ENCODE measurements around the gene ALAS2. TPM values are rescaled to one million over a fixed set of nuclear protein-coding genes. Genes with fewer than 3 reads are reported as not detected.
A peak's percentile ranks its signal among the peaks of the same experiment; 100 is the strongest.
"Not testable (repeated sequence)": the region's sequence is repeated elsewhere in the genome, so short reads cannot be mapped to it uniquely, and the experiment has no call there.

Gene ALAS2, protein sequence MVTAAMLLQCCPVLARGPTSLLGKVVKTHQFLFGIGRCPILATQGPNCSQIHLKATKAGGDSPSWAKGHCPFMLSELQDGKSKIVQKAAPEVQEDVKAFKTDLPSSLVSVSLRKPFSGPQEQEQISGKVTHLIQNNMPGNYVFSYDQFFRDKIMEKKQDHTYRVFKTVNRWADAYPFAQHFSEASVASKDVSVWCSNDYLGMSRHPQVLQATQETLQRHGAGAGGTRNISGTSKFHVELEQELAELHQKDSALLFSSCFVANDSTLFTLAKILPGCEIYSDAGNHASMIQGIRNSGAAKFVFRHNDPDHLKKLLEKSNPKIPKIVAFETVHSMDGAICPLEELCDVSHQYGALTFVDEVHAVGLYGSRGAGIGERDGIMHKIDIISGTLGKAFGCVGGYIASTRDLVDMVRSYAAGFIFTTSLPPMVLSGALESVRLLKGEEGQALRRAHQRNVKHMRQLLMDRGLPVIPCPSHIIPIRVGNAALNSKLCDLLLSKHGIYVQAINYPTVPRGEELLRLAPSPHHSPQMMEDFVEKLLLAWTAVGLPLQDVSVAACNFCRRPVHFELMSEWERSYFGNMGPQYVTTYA
- total RNA-seq = 10 to 100 TPM in 2 of 4 donors, 1 to 10 TPM in 1, not detected in 1; 2.1 to 23.0 (median 15.6) TPM

DNA sequence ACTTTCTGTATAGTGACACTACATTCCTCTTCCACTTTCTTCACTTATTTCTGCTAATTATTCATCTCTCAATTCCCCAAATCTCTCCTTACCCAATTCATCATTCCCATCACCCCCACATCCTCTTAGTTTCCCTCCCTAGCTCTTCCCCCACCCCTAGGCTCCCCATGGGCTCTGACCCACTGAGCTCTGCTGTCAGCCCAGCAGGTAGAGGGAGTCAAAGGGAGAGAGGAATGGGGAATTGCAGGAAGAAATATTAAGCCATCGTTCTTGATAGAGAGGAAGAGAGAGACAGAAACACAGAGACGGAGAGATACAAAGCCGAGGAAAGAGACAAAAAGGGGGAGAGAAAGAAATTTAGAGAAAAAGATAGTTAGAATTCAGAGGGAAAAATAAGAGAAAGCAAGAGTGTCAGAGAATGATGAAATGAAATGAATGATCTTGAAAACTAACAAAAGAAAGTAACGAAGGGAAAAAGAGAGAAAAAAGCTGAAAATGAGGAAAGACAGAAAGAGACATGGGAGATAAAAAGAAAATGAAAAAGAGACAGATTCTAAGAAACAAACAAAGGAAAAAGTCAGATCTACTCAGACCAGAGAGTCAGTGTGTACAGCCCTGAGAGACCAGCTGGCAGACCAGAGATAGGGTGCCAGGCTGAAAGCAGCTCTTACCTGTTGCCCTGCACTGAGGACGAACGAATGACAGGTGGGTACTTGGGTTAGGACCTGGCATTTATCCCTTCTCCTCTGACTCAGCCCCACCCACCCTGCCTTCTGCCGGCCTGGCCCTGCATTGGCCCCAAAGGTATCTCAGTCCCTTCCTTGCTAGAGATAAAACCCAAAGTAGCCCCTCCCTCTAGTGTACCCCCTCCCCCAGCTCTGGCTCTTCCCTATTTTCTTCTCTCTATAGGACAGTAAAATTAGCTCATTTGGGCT, at the start of gene ALAS2:
Gene ALAS2, minus strand, starts transcription at position 707 of the 935 bp plus-strand sequence. CDS start 4,977 bp downstream, outside the sequence.
- no peak within 1 kb of the TSS for H3K27ac ChIP-seq
- TF ChIP-seq POLR2A (IDR thresholded peaks at IDR 0.05) = no peak
- TF ChIP-seq, protein P1, sequence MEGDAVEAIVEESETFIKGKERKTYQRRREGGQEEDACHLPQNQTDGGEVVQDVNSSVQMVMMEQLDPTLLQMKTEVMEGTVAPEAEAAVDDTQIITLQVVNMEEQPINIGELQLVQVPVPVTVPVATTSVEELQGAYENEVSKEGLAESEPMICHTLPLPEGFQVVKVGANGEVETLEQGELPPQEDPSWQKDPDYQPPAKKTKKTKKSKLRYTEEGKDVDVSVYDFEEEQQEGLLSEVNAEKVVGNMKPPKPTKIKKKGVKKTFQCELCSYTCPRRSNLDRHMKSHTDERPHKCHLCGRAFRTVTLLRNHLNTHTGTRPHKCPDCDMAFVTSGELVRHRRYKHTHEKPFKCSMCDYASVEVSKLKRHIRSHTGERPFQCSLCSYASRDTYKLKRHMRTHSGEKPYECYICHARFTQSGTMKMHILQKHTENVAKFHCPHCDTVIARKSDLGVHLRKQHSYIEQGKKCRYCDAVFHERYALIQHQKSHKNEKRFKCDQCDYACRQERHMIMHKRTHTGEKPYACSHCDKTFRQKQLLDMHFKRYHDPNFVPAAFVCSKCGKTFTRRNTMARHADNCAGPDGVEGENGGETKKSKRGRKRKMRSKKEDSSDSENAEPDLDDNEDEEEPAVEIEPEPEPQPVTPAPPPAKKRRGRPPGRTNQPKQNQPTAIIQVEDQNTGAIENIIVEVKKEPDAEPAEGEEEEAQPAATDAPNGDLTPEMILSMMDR (IDR thresholded peaks at IDR 0.05) = no peak
- H3K4me1 ChIP-seq = no peaks in the 10 kb centered on the region
- H3K9me3 ChIP-seq = no peaks in the 10 kb centered on the region
- intact Hi-C loops (cut with DNase I; ENCODE audit: low total_unique reads) = no loop called here
- no peak within 1 kb of the TSS for H3K4me3 ChIP-seq
- no peaks in the 10 kb centered on the region for H3K36me3 ChIP-seq
- DNase-seq = no peak
- no peaks in the 10 kb centered on the region for H3K27me3 ChIP-seq

DNA sequence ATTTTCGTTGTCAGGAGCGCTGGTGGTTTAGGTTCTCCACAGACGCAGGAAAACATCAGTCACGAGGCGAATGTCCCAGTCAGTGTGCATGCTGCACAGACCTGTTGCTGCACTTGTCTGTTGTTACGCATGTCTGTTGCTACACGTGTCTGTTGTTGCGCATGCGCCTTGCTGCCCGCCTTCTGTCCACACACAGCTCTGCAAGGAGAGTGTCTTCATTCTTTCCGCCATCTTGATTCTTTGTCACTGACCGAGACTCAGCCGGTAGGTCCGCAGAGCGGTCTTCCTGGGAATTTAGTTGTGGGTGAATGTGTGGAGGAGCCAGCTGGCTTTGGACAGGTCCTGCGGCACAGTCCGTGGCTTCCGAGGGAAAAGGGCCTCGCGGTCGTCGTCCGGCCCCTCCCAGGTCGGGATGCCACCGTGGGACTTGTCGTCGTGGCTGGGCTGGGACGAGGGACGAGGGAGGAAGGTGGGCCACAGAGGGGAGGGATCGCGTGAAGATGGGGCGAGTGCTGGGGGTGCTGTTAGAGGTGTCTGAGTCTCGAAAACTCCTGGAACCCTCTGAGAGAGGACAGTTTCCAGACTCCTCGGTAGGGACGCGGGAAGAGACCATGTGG, 44.2 kb upstream of the ALAS2 start, which contains the start of gene PAGE2B:
Gene PAGE2B, plus strand, starts transcription at position 180 of the 617 bp plus-strand sequence. CDS start 1,012 bp downstream, outside the sequence.
- H3K9me3 ChIP-seq = no peaks in the 10 kb centered on the region
- DNase-seq = no peak
- intact Hi-C loops (cut with DNase I; ENCODE audit: low total_unique reads) = no loop called here
- H3K36me3 ChIP-seq = no peaks in the 10 kb centered on the region
- H3K27ac ChIP-seq = no peak within 1 kb of the TSS
- H3K4me1 ChIP-seq = no peaks in the 10 kb centered on the region
- no peak for TF ChIP-seq POLR2A (IDR thresholded peaks at IDR 0.05)
- TF ChIP-seq, protein P1 (IDR thresholded peaks at IDR 0.05) = no peak
- no peak within 1 kb of the TSS for H3K4me3 ChIP-seq
- no peaks in the 10 kb centered on the region for H3K27me3 ChIP-seq

- intact Hi-C loops (cut with DNase I; ENCODE audit: low total_unique reads) = no loop called here
- H3K4me3 ChIP-seq = no peak overlapping the region
- no peaks in the 10 kb centered on the region for H3K36me3 ChIP-seq
- no peaks in the 10 kb centered on the region for H3K4me1 ChIP-seq
- no peak for DNase-seq
- H3K9me3 ChIP-seq = no peaks in the 10 kb centered on the region
- H3K27me3 ChIP-seq = no peaks in the 10 kb centered on the region
- TF ChIP-seq POLR2A (IDR thresholded peaks at IDR 0.05) = no peak
- TF ChIP-seq, protein P1 (IDR thresholded peaks at IDR 0.05) = no peak
- H3K27ac ChIP-seq = no peak overlapping the region
These were observed 41.5 kb upstream of the ALAS2 start for GRCh38 chrX:55072286-55072685.

DNA sequence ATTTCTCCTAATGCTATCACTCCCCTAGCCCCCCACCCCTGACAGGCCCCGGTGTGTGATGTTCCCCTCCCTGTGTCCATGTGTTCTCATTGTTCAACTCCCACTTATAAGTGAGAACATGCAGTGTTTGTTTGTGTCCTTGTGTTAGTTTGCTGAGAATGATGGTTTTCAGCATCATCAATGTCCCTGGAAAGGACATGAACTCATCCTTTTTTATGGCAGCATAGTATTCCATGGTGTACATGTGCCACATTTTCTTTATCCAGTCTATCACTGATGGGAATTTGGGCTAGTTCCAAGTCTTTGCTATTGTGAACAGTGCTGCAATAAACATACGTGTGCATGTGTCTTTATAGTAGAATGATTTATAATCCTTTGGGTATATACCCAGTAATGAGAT, 36.4 kb upstream of the ALAS2 start:
- H3K9me3 ChIP-seq; H3K4me1 ChIP-seq; H3K27me3 ChIP-seq; H3K36me3 ChIP-seq; H3K4me3 ChIP-seq; DNase-seq; H3K27ac ChIP-seq; intact Hi-C loops (cut with DNase I; ENCODE audit: low total_unique reads): not testable (repeated sequence)

- no peak overlapping the region for H3K27ac ChIP-seq
- H3K9me3 ChIP-seq = no peaks in the 10 kb centered on the region
- no peaks in the 10 kb centered on the region for H3K27me3 ChIP-seq
- no peak overlapping the region for H3K4me3 ChIP-seq
- DNase-seq = peak in 1 of 2 donors; percentile 19
- intact Hi-C loops (cut with DNase I; ENCODE audit: low total_unique reads) = loop anchor here (5.0 kb wide), 1 partner anchor 505 kb away; no protein-coding TSS in a partner anchor
- TF ChIP-seq, protein P1 (IDR thresholded peaks at IDR 0.05) = peak; percentile 58 to 74 (median 64)
- no peak for TF ChIP-seq POLR2A (IDR thresholded peaks at IDR 0.05)
- no peaks in the 10 kb centered on the region for H3K4me1 ChIP-seq
- H3K36me3 ChIP-seq = no peaks in the 10 kb centered on the region
These were observed 27.0 kb upstream of the ALAS2 start for GRCh38 chrX:55057675-55058249.
